HEK293T (cell line): ENCODE data around the gene NACA2.

Source experiments
- CTCF ChIA-PET: fragments of 350-600 bp; formaldehyde crosslinking; extraction: SDS; loops from one replicate; lab custom pipeline; 2021; ENCODE audit warnings: antibody characterized with exemption, inconsistent platforms; lab: Yijun Ruan, JAX
- POLR2A ChIA-PET: fragments of 350-600 bp; formaldehyde crosslinking; extraction: SDS; loops from one replicate; lab custom pipeline; 2020; ENCODE audit warnings: antibody characterized with exemption, inconsistent platforms; lab: Yijun Ruan, JAX
- DNase-seq: peaks from one replicate; pipeline ENCODE4 v3.0.0; 2012; ENCODE audit warnings: mixed read lengths; ENCODE audit errors: extremely low spot score
- ARNT ChIP-seq: fragments of 450-650 bp; IDR thresholded peaks from 2 replicates; pipeline ENCODE4 v1.6.1; 2017; ENCODE audit warnings: mild to moderate bottlenecking
- BHLHE40 ChIP-seq: fragments of 450-650 bp; IDR thresholded peaks from 2 replicates; pipeline ENCODE4 v1.6.1; 2016; ENCODE audit warnings: mild to moderate bottlenecking, moderate library complexity, borderline replicate concordance
- CTBP1 ChIP-seq: fragments of 450-650 bp; IDR thresholded peaks from 2 replicates; pipeline ENCODE4 v1.6.1; 2016; ENCODE audit warnings: borderline replicate concordance
- ELF4 ChIP-seq: fragments of 450-650 bp; IDR thresholded peaks from 2 replicates; pipeline ENCODE4 v1.6.1; 2017; ENCODE audit warnings: antibody characterized with exemption
- FOXA1 ChIP-seq: fragments of 450-650 bp; IDR thresholded peaks from 2 replicates; pipeline ENCODE4 v1.6.1; 2016; ENCODE audit warnings: mild to moderate bottlenecking
- FOXK2 ChIP-seq: fragments of 450-650 bp; IDR thresholded peaks from 2 replicates; pipeline ENCODE4 v1.6.1; 2016; ENCODE audit warnings: mild to moderate bottlenecking
- FOXM1 ChIP-seq: fragments of 450-650 bp; IDR thresholded peaks from 2 replicates; pipeline ENCODE4 v1.6.1; 2017; ENCODE audit warnings: mild to moderate bottlenecking, borderline replicate concordance
- HDGF ChIP-seq: fragments of 450-650 bp; IDR thresholded peaks from 2 replicates; pipeline ENCODE4 v1.6.1; 2017; ENCODE audit warnings: antibody characterized with exemption, borderline replicate concordance
- L3MBTL2 ChIP-seq: fragments of 450-650 bp; conservative IDR thresholded peaks from 2 replicates; pipeline ENCODE4 v1.6.1; 2016; ENCODE audit warnings: mild to moderate bottlenecking
- LEF1 ChIP-seq: fragments of 450-650 bp; IDR thresholded peaks from 2 replicates; pipeline ENCODE4 v1.6.1; 2017; ENCODE audit warnings: mild to moderate bottlenecking, borderline replicate concordance
- NFRKB ChIP-seq: fragments of 450-650 bp; IDR thresholded peaks from 2 replicates; pipeline ENCODE4 v1.6.1; 2016; ENCODE audit warnings: mild to moderate bottlenecking, moderate library complexity
- SP1 ChIP-seq: fragments of 450-650 bp; IDR thresholded peaks from 2 replicates; pipeline ENCODE4 v1.6.1; 2017
- SUZ12 ChIP-seq: fragments of 450-650 bp; IDR thresholded peaks from 2 replicates; pipeline ENCODE4 v1.6.1; 2016; ENCODE audit warnings: mild to moderate bottlenecking
- TARDBP ChIP-seq: fragments of 450-650 bp; IDR thresholded peaks from 2 replicates; pipeline ENCODE4 v1.6.1; 2016
- ZNF384 ChIP-seq: fragments of 450-650 bp; IDR thresholded peaks from 2 replicates; pipeline ENCODE4 v1.6.1; 2016
- TF ChIP-seq, protein P1 (sequence below): fragments of 450-650 bp; IDR thresholded peaks from 2 replicates; pipeline ENCODE4 v1.6.1; 2016

The NACA2 gene

DNA sequence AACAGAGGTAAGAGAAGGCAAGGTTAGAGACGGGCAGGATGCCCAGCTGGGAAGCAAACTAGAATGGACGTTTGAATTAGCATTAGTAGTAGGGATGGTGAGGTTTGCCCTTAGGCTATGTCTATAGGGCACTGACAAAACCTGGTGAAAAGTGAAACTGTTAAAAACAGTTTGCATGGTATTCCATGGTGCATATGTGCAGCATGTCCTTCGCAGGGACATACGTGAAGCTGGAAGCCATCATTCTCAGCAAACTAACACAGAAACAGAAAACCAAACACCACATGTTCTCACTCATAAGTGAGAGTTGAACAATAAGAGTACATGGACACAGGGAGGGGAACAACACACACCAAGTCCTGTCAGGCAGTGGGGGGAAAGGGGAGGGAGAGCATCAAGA, 25.8 kb downstream of the NACA2 start:
- DNase-seq, result no peak
- TF ChIP-seq SP1 (no peak), SUZ12 (no peak), FOXM1 (no peak), HDGF (no peak), CTBP1 (no peak), FOXK2 (no peak), ELF4 (no peak), L3MBTL2 (no peak), FOXA1 (no peak), ZNF384 (no peak), BHLHE40 (no peak), ARNT (no peak), LEF1 (no peak), TARDBP (no peak), NFRKB (no peak)
- TF ChIP-seq, protein P1, sequence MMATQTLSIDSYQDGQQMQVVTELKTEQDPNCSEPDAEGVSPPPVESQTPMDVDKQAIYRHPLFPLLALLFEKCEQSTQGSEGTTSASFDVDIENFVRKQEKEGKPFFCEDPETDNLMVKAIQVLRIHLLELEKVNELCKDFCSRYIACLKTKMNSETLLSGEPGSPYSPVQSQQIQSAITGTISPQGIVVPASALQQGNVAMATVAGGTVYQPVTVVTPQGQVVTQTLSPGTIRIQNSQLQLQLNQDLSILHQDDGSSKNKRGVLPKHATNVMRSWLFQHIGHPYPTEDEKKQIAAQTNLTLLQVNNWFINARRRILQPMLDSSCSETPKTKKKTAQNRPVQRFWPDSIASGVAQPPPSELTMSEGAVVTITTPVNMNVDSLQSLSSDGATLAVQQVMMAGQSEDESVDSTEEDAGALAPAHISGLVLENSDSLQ, result no peak
- ChIA-PET CTCF (no interaction called here), POLR2A (no interaction called here)

DNA sequence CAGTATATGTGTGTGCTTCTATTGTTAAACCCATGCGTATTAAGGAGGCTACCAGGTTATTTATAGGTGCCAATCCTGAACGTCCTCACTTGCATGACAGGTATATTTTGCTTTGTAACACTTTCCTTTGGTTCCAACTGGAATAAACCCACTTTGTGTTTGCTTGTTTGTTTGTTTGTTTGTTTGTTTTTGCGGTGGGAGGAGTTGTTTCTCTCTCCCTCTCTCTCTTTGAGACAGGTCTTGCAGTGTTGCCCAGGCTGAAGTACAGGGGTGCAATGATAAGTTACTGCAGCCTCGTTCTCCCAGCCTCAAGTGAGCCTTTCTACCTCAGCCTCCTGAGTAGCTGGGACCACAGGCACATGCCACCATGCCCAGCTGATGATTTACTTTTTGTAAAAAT, 28.7 kb downstream of the NACA2 start:
- TF ChIP-seq BHLHE40 (no peak), ARNT (no peak), FOXM1 (no peak), FOXK2 (no peak), NFRKB (no peak)
- TF ChIP-seq, protein P1, result no peak
- no peak for DNase-seq
- ChIA-PET POLR2A (no interaction called here), CTCF (no interaction called here)

DNA sequence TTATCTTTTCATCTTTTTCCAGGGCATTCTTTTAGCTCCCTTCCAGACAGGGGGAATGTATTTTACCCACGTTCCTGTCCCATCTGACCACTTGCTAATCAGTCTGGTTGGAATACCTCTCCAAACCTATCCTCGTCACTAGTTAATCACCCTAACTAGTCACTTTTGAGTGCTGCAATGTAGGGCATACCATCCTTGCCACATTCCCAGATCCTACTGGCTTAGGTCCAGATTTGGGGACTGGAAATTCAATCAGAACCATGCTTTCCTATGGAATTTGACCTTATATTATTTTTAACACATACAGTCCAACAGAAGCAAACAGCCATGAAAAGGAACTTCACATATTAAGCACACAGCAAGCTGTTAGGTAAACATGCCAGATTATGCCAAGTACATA, 29.7 kb downstream of the NACA2 start:
- no peak for DNase-seq
- TF ChIP-seq FOXK2 (no peak), L3MBTL2 (no peak), ZNF384 (no peak), NFRKB (no peak), ARNT (no peak)
- TF ChIP-seq, protein P1, result no peak
- CTCF ChIA-PET, result interaction anchor here (0.6 kb wide), 1 partner anchor 74 kb away, joined by 6 read pairs; no protein-coding TSS in a partner anchor
- POLR2A ChIA-PET, result no interaction called here

- CTCF ChIA-PET, result no interaction called here
- POLR2A ChIA-PET, result no interaction called here
- no peak for DNase-seq
- no peak for TF ChIP-seq ARNT
- TF ChIP-seq FOXM1, result no peak
- TF ChIP-seq LEF1, result no peak
- TF ChIP-seq ZNF384, result no peak
- no peak for TF ChIP-seq ELF4
- no peak for TF ChIP-seq SP1
- TF ChIP-seq NFRKB, result no peak
- TF ChIP-seq FOXA1, result no peak
- no peak for TF ChIP-seq TARDBP
- no peak for TF ChIP-seq SUZ12
- TF ChIP-seq, protein P1, result no peak
- no peak for TF ChIP-seq FOXK2
- no peak for TF ChIP-seq L3MBTL2
- TF ChIP-seq CTBP1, result no peak
Observed at GRCh38 chr17:61560071-61560470, 30.9 kb downstream of the NACA2 start.

DNA sequence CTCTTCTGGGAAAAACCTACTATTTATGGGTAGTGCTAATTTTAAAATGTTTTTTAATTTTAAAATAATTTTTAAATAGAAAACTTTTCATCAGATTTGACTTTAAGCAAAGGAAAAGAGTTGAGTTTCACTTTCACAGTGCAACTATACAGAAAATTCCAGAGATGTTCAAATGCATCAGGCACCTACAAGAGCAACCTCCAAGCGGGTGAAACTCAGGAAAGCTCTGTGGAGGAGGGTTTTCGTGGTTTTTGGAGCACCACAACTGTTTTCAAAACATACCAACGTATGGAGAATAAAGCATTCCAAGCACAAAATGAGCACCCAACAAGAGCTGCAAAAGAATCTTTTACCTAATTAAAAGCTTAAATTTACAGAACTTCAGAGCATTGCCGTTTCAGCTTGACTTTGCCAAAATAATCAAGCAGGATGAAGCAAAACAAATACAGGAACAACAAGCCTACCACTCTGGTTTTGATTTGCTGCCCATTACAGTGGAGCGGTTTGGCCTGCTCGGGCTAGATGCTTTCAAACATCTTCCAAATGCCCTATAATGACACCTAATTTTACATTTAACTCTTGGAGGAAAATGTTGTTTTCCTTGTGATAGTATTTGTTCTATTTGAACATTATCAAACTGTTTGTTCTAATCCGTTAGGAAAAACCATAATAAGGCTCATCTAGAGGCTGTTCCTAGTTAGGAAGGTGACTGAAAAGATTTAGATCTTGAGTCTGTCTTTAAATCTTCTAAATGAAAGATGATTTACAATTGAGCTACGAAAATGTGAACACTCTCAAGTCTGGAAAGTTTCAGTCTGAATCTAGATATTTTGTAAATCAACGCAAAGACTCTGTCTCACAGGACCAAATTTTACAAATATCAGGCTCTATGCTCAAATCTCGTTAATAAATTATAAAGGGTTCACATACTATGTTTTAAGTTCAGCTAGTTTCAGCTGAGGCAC, 34.5 kb downstream of the NACA2 start:
- ChIA-PET POLR2A (no interaction called here), CTCF (interaction anchor here (0.7 to 1.2 kb wide), 2 partner anchors 130 to 143 kb away, joined by 3 read pairs; no protein-coding TSS in a partner anchor)
- no peak for DNase-seq
- TF ChIP-seq FOXM1 (no peak), SUZ12 (no peak), L3MBTL2 (no peak), TARDBP (no peak), LEF1 (no peak)
- TF ChIP-seq, protein P1, result no peak

DNA sequence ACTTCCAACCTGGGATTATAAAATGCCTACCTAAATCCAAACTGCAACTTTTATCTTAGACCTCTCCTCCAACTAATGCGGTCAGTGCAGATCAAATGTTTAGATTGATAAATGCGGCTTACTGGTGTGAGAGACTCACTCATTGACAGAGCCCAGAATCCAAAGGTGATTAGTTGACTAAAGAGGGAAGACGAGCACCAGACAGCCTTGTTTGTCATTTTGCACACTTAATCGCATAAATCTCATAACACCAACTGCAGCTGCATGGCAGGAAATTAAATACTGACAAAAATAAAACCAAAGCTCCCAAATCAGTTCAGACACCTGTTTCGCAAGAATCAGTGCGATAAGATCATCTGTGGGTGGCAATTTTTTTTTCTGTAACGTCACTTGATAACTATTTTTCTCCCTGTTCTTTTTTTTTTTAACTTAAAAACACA, 35.9 kb downstream of the NACA2 start:
- DNase-seq, result no peak
- no peak for TF ChIP-seq FOXM1
- no peak for TF ChIP-seq ELF4
- no peak for TF ChIP-seq LEF1
- TF ChIP-seq HDGF, result no peak
- TF ChIP-seq, protein P1, result no peak
- TF ChIP-seq CTBP1, result no peak
- POLR2A ChIA-PET, result no interaction called here
- CTCF ChIA-PET, result interaction anchor here (1.1 kb wide), 1 partner anchor 141 kb away, joined by 3 read pairs; no protein-coding TSS in a partner anchor
